Activated CD4-positive, CD25-positive, alpha-beta regulatory T cell treated with anti-CD3 and anti-CD28 coated beads, Interleukin-2, amount 50 U/mL, for 24 hours (primary cell): ENCODE data around the gene OAT.

Source experiments
- ATAC-seq, 2 donors: fragments of 150-1000 bp; cut with Tn5 transposase; one replicate each; pipeline ENCODE4 v1.10.0; 2021; ENCODE audit warnings: mild to moderate bottlenecking in 1 of 2, moderate library complexity in 1 of 2

Gene OAT

GRCh38 chr10:124353091-124353815 lies 65.5 kb downstream of the OAT start:
- no peak for ATAC-seq

DNA sequence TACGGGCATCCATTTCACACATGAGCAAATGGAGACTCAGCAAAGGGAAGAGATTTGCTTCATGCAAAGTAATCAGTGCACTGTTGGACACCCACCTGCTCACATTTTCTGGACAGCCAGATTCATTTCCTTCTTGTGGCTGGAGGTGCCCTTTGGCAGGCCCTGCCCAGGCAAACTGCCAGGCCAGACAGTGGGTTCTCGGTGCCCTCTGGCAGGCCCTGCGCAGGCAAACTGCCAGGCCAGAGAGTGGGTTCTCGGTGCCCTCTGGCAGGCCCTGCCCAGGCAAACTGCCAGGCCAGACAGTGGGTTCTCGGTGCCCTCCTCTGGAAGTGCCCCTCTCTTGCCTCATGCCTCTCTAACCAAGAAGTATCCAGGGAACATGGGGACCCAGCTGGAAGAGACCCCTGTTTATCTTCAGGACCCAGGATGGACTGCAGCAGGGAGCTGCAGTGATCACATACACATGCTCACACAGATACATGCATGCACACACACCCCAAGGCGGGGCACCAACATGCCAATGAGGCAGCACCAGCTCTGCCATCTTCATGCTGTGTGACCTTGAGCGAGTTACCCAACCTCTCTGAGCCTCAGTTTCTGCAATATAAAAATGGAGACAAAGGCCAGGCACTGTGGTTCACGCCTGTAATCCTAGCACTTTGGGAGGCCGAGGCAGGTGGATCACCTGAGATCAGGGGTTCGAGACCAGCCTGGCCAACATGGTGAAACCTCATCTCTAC lies 67.1 kb downstream of the OAT start:
- ATAC-seq, result no peak

DNA sequence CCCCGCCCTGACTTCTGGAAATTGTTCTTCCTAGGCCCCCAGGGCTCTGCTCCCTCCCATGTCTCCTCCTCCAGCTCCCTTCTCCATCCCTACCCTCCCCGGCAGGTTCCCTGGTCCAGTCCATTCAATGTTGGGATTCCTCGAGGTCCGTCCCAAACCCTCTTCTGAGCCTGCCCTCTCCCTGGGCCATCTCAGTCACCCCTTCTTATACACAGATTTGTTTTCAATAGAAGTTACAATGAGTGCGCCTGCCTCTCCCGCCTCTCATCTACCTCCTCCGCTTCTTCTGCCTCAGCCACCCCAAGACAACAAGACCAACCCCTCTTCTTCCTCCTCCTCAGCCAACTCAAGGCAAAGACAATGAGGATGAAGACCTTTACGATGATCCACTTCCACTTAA lies 67.9 kb downstream of the OAT start:
- ATAC-seq, result no peak

DNA sequence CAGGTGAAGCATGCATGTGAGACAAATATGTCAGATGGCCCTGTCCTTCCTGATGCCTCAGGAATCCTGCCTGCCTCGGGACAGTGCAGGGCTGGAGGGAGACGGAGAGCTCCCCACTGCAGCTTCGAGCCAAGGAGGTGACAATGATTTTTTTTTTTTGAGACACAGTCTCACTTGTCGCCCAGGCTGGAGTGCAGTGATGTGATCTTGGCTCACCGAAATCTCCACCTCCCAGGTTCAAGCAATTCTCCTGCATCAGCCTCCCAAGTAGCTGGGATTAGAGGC lies 68.8 kb downstream of the OAT start:
- ATAC-seq, result no peak

GRCh38 chr10:124349231-124349995 lies 69.3 kb downstream of the OAT start:
- ATAC-seq, result no peak

GRCh38 chr10:124348801-124349200 lies 69.9 kb downstream of the OAT start:
- no peak for ATAC-seq

- no peak for ATAC-seq
Observed at GRCh38 chr10:124347956-124348355, 70.8 kb downstream of the OAT start.
